Measurements from ENCODE around the gene UBA6.

DNA sequence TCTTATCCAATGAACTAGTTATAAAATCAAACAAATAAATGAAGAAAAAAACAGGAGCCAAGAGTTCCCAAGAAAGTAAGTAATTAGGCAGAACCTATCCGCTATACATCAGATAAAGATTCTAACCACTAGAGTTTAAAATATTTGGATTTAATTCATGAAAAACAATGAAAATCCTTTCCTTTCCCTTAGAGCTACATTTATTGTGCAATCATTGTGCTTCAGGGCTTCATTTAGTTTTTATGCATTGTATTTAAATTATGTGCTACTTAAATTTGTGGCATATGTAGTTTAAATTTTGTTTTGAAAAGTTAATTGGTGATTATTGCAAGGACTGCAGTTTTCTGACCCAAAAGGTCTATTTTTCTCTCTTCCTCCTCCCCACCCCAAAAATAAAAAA is 35.3 kb upstream of the UBA6 start:
- TF ChIP-seq POLR2A (IDR thresholded peaks at IDR 0.05; ENCODE audit: low read depth, low read length) (no peak), TAF1 (IDR thresholded peaks at IDR 0.05; ENCODE audit: low read depth, low read length) (no peak), POLR2AphosphoS5 (IDR thresholded peaks at IDR 0.05; ENCODE audit: low read depth, low read length) (no peak), POU2F2 (IDR thresholded peaks at IDR 0.05; ENCODE audit: low read depth, low read length) (no peak), SPI1 (IDR thresholded peaks at IDR 0.05; ENCODE audit: low read depth, low read length) (no peak), PAX5 (IDR thresholded peaks at IDR 0.05; ENCODE audit: insufficient read depth, low read length, severe bottlenecking) (no peak)
